GM23338 (cell line): ENCODE data around the gene ZFYVE16. TPM values are rescaled to one million over a fixed set of nuclear protein-coding genes. Genes with fewer than 3 reads are reported as not detected.

Experiments used
- ATAC-seq: fragments of 200-7000 bp; cut with Tn5 transposase; 3 replicates; pipeline ENCODE4 v1.9.1; 2020
- DNase-seq: peaks from one replicate; pipeline ENCODE4 v3.0.0-alpha.2; 2015; ENCODE audit warnings: low spot score
- H2AFZ ChIP-seq: fragments of 200-600 bp; sonication (generic); 2 replicates; pipeline ENCODE4 v1.8.0; 2016; ENCODE audit warnings: antibody characterized with exemption, mild to moderate bottlenecking, moderate library complexity
- H3F3A ChIP-seq: fragments of 200-600 bp; sonication (generic); replicated peaks from 2 replicates; pipeline ENCODE4 v1.8.0; 2017; ENCODE audit warnings: antibody characterized with exemption, mixed run types, low read depth
- H3K27ac ChIP-seq: fragments of 200-600 bp; sonication (generic); 2 replicates; pipeline ENCODE4 v1.6.1; 2016; ENCODE audit warnings: low read depth
- H3K27me3 ChIP-seq: fragments of 200-600 bp; sonication (generic); 2 replicates; pipeline ENCODE4 v1.8.0; 2016; ENCODE audit warnings: mild to moderate bottlenecking, mixed run types, moderate library complexity; ENCODE audit not compliant: insufficient read depth
- H3K36me3 ChIP-seq: fragments of 200-600 bp; sonication (generic); 2 replicates; pipeline ENCODE4 v1.8.0; 2016; ENCODE audit warnings: mild to moderate bottlenecking; ENCODE audit not compliant: insufficient read depth
- H3K4me1 ChIP-seq: fragments of 200-600 bp; sonication (generic); 2 replicates; pipeline ENCODE4 v1.8.0; 2016; ENCODE audit warnings: mild to moderate bottlenecking, moderate library complexity; ENCODE audit not compliant: insufficient read depth
- H3K4me2 ChIP-seq: fragments of 200-600 bp; sonication (generic); 2 replicates; pipeline ENCODE4 v1.7.1; 2017; ENCODE audit warnings: mixed run types
- H3K4me3 ChIP-seq: fragments of 200-600 bp; sonication (generic); 2 replicates; pipeline ENCODE4 v1.6.1; 2016; ENCODE audit warnings: mixed run types
- H3K79me2 ChIP-seq: fragments of 200-600 bp; sonication (generic); replicated peaks from 2 replicates; pipeline ENCODE4 v1.8.0; 2017; ENCODE audit warnings: mild to moderate bottlenecking; ENCODE audit not compliant: insufficient read depth
- H3K9me2 ChIP-seq: fragments of 200-600 bp; sonication (generic); 2 replicates; pipeline ENCODE4 v1.8.0; 2017; ENCODE audit not compliant: insufficient read depth
- H4K20me1 ChIP-seq: fragments of 200-600 bp; sonication (generic); replicated peaks from 2 replicates; pipeline ENCODE4 v1.8.0; 2017; ENCODE audit warnings: mild to moderate bottlenecking; ENCODE audit not compliant: insufficient read depth
- H3K27ac Mint-ChIP-seq: 2 replicates; pipeline ENCODE4 v1.8.0; 2020; ENCODE audit warnings: inconsistent platforms, mild to moderate bottlenecking, moderate library complexity, mixed read lengths
- H3K27me3 Mint-ChIP-seq: 3 replicates; pipeline ENCODE4 v1.8.0; 2022; ENCODE audit warnings: low read depth, mild to moderate bottlenecking, moderate library complexity, mixed read lengths, inconsistent platforms; ENCODE audit not compliant: insufficient read depth, poor library complexity
- H3K36me3 Mint-ChIP-seq: 3 replicates; pipeline ENCODE4 v1.8.0; 2021; ENCODE audit warnings: low read depth, mild to moderate bottlenecking, inconsistent platforms, moderate library complexity, mixed read lengths
- H3K4me1 Mint-ChIP-seq: 3 replicates; pipeline ENCODE4 v1.8.0; 2020; ENCODE audit warnings: mild to moderate bottlenecking, inconsistent platforms, mixed read lengths
- H3K4me3 Mint-ChIP-seq: 3 replicates; pipeline ENCODE4 v1.8.0; 2021; ENCODE audit warnings: moderate library complexity, mild to moderate bottlenecking, inconsistent platforms, mixed read lengths
- H3K9me3 Mint-ChIP-seq: 3 replicates; pipeline ENCODE4 v1.8.0; 2020; ENCODE audit warnings: moderate library complexity, mild to moderate bottlenecking, inconsistent platforms, mixed read lengths
- JUNB ChIP-seq: IDR thresholded peaks from one replicate; pipeline ENCODE4 v1.6.1; 2016; ENCODE audit warnings: antibody characterized with exemption; ENCODE audit not compliant: unreplicated experiment
- NANOG ChIP-seq: IDR thresholded peaks from 2 replicates; pipeline ENCODE4 v1.6.1; 2016; ENCODE audit warnings: antibody characterized with exemption, borderline replicate concordance
- REST ChIP-seq: IDR thresholded peaks from one replicate; pipeline ENCODE4 v1.6.1; 2018; ENCODE audit warnings: antibody characterized with exemption; ENCODE audit not compliant: unreplicated experiment
- polyA plus RNA-seq: library from polyadenylated mRNA; unstranded; fragments of >200 nt; fragmentation: Nextera tagmentation; extraction: Ambion mirVana; gene quantifications from 2 replicates; pipeline ENCODE4 v1.2.1, GENCODE V29; 2016
- total RNA-seq: library from RNA; depleted of rRNA; stranded (reverse); fragments of >200 nt; shearing (Covaris generic); gene quantifications from 2 replicates; pipeline ENCODE4 v1.2.3, GENCODE V29; 2014
- TF ChIP-seq, protein P1 (sequence below): fragments of 250-450 bp; sonication (Bioruptor Pico); IDR thresholded peaks from 2 replicates; pipeline ENCODE4 v1.5.0; 2020; ENCODE audit warnings: mild to moderate bottlenecking, moderate library complexity

ZFYVE16 gene
- total and polyA plus RNA-seq, 2 experiments from 2014 or later: 24.2 to 26.6 TPM

GRCh38 chr5:80406980-80407734 lies 707 bp upstream of the ZFYVE16 start:
- H3K4me1 Mint-ChIP-seq: peaks cover 11% of the 10 kb centered on the region
- Histone ChIP-seq H3K4me2 (peak overlapping the region; percentile 81), H3K4me1 (peaks cover 9% of the 10 kb centered on the region), H3F3A (no peaks in the 10 kb centered on the region), H3K79me2 (peaks cover 36% of the 10 kb centered on the region), H3K9me2 (no peaks in the 10 kb centered on the region), H3K36me3 (no peaks in the 10 kb centered on the region), H3K27me3 (no peaks in the 10 kb centered on the region), H2AFZ (peak overlapping the region; percentile 88; the same call in 1 of the 2 replicates), H4K20me1 (peaks cover 4% of the 10 kb centered on the region; the same call in 1 of the 2 replicates), H3K27ac (peak overlapping the region; percentile 82), H3K4me3 (peak overlapping the region; percentile 80)
- TF ChIP-seq REST (no peak), NANOG (no peak), JUNB (no peak)
- TF ChIP-seq, protein P1, sequence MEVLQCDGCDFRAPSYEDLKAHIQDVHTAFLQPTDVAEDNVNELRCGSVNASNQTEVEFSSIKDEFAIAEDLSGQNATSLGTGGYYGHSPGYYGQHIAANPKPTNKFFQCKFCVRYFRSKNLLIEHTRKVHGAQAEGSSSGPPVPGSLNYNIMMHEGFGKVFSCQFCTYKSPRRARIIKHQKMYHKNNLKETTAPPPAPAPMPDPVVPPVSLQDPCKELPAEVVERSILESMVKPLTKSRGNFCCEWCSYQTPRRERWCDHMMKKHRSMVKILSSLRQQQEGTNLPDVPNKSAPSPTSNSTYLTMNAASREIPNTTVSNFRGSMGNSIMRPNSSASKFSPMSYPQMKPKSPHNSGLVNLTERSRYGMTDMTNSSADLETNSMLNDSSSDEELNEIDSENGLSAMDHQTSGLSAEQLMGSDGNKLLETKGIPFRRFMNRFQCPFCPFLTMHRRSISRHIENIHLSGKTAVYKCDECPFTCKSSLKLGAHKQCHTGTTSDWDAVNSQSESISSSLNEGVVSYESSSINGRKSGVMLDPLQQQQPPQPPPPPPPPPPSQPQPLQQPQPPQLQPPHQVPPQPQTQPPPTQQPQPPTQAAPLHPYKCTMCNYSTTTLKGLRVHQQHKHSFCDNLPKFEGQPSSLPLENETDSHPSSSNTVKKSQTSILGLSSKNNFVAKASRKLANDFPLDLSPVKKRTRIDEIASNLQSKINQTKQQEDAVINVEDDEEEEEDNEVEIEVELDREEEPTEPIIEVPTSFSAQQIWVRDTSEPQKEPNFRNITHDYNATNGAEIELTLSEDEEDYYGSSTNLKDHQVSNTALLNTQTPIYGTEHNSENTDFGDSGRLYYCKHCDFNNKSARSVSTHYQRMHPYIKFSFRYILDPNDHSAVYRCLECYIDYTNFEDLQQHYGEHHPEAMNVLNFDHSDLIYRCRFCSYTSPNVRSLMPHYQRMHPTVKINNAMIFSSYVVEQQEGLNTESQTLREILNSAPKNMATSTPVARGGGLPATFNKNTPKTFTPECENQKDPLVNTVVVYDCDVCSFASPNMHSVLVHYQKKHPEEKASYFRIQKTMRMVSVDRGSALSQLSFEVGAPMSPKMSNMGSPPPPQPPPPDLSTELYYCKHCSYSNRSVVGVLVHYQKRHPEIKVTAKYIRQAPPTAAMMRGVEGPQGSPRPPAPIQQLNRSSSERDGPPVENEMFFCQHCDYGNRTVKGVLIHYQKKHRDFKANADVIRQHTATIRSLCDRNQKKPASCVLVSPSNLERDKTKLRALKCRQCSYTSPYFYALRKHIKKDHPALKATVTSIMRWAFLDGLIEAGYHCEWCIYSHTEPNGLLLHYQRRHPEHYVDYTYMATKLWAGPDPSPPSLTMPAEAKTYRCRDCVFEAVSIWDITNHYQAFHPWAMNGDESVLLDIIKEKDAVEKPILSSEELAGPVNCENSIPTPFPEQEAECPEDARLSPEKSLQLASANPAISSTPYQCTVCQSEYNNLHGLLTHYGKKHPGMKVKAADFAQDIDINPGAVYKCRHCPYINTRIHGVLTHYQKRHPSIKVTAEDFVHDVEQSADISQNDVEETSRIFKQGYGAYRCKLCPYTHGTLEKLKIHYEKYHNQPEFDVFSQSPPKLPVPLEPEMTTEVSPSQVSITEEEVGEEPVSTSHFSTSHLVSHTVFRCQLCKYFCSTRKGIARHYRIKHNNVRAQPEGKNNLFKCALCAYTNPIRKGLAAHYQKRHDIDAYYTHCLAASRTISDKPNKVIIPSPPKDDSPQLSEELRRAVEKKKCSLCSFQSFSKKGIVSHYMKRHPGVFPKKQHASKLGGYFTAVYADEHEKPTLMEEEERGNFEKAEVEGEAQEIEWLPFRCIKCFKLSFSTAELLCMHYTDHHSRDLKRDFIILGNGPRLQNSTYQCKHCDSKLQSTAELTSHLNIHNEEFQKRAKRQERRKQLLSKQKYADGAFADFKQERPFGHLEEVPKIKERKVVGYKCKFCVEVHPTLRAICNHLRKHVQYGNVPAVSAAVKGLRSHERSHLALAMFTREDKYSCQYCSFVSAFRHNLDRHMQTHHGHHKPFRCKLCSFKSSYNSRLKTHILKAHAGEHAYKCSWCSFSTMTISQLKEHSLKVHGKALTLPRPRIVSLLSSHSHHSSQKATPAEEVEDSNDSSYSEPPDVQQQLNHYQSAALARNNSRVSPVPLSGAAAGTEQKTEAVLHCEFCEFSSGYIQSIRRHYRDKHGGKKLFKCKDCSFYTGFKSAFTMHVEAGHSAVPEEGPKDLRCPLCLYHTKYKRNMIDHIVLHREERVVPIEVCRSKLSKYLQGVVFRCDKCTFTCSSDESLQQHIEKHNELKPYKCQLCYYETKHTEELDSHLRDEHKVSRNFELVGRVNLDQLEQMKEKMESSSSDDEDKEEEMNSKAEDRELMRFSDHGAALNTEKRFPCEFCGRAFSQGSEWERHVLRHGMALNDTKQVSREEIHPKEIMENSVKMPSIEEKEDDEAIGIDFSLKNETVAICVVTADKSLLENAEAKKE: no peak
- 0 out of 3 replicates have a peak, but pooled peaks cover 3% of the 10 kb centered on the region for H3K9me3 Mint-ChIP-seq
- H3K36me3 Mint-ChIP-seq: peaks cover 12% of the 10 kb centered on the region; the same call in 2 of the 3 replicates
- H3K27me3 Mint-ChIP-seq: no peaks in the 10 kb centered on the region
- peak overlapping the region; percentile 95 for H3K27ac Mint-ChIP-seq
- H3K4me3 Mint-ChIP-seq: peak overlapping the region; percentile 87
- no peak for DNase-seq
- peak; percentile 73 for ATAC-seq
